Stimulated activated CD8-positive, alpha-beta memory T cell treated with anti-CD3 and anti-CD28 coated beads, Interleukin-4, amount 100 ng/mL, for 4 hours (primary cell): ENCODE data around the gene NHLRC2.

Experiments
- DNase-seq, 2 donors: peaks; one replicate each; pipeline ENCODE4 v3.0.0-alpha.2; 2020; ENCODE audit warnings: low read depth in 2 of 2, low spot score in 1 of 2

The NHLRC2 gene

DNA sequence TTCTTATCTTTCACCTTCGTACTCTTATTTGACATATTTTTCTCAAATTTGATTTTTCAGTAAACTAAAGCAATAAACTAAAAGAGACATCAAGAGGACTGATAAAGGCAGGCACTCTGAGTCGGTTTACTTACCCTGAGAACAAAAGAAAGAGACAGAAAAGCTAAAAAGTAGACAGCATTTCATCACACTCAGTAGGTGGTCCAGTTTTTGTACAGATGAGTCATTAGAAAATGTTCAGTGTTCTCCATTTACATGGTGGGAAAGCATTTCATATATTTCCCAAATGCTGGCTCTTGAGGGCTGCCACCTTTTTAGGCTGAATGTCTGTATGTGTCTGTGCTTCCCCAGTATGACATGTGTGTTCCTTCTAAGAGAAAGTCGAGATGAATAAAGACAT, 52.7 kb downstream of the NHLRC2 start:
- no peak for DNase-seq

DNA sequence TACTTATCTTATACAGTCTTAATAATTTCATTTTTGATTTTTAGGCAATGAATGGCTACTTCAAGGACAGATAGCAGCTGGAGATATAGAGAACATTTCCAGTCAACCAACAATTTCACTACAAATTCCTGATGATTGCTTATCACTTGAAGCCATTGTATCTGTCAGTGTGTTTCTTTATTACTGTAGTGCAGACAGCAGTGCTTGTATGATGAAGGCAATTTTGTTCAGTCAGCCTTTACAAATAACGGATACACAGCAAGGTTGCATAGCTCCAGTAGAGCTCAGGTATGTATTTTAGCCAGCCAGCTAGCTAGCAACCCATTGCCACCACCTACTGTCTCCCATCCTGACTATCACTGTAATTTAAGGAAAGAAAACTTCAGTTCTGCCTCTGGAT, 53.8 kb downstream of the NHLRC2 start:
- DNase-seq, result no peak

DNA sequence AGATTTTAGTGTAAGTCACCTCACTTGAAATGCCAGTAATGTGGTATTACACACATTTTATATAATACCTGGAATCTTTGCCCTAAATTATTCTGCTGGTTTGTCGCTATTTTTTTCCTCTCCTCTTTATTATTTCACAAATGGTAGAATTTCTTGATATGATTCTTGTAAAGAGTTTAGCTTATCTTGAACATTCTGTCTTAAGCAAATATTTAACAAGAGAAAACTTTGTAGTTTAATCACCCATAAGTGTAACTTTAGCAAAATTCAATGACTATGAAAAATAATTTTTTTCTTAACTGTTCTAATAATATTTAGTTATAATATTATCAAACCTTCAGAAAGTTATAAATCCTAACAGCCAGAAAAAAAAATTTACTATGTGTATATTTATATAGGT, 56.7 kb downstream of the NHLRC2 start:
- no peak for DNase-seq

DNA sequence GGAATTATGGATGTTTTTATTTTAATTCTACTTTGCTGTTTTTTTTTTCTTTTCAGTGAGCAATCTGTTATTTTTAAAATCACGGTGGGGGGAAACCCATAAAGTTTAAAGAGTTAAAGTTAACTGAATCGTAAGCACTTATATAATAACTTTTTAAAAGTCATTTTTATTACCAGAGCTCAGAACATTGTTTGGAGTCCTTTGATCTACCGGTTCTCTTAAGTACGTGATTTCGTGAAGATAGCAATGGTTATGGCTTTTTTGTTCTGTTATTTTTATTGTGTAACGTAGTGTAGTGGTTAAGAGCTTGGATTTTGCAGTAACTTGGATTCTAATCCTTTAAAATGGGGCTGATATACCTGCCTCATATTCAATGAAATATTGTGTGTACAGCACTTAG, 57.4 kb downstream of the NHLRC2 start:
- no peak for DNase-seq

DNA sequence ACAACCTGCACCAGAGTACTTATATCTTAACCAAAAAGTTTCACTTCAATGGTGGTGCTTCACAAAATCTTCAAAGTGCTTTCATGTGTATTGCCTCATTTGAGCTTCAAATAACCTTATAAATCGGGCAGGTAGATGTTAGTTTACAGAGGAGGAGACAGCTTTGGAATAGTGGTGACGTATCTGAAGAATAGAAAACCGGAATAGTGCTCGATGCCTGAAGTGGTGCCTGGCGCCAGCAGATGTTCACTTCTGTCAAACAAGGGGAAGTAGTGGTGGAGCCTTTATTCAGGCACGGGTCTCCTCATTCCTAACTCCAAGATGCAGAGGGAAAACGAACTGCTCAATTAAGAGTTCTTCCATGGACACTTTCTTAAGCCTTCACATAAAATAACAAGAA, 58.1 kb downstream of the NHLRC2 start:
- DNase-seq, result no peak

DNA sequence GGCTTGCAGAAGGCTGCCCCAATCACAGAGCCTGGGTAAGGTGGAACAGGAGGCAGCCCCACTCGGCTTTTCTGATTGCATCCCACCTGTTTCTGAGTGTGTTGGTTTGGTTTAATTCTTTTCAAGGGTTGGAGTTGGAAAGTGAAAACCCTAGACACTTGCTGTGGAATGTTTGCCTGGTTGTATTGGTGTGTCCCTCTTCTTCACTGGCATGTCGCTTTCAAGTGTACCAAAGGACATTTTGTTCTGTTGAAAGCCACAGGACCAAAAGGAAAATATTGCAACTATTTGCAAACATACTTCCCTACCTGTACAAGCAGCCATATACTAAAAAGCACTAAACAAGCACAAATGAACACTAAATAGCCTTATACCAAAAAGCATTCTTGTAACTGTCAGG, 60.5 kb downstream of the NHLRC2 start:
- no peak for DNase-seq

DNA sequence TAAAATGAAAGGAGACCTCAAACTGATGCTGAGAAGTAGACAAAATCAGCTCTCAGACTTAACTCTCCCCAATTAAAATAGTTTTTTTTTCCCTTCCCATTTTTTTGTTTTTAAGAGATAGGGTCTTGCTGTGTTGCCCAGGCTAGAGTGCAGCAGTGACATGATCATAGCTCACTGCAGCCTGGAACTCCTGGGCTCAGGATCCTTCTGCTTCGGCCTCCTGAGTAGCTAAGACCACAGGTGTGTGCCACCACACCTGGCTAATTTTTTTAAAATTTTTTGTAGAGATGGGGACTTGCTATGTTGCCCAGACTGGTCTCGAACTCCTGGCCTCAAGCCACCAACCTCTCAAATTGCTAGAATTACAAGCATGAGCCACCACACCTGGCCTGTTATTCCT, 61.1 kb downstream of the NHLRC2 start:
- DNase-seq, result no peak

DNA sequence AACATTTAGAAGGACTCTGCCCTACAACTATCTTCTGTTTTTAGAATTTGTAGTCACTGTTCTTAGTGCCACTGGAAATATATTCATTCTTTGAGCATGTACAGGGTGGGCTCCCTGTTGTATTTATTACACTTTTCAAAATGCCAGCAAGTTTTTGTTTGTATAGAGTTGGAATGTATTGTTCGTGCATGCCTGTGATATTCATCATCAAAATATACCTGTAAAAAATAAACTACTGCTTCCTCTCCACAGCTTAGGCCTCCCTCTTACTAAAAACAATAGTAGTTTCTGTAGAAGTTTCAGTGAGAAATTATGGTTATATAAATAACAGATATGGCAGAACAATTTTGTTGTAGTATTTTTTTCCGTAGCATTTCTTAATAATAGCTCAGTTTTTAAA, 61.6 kb downstream of the NHLRC2 start:
- no peak for DNase-seq

DNA sequence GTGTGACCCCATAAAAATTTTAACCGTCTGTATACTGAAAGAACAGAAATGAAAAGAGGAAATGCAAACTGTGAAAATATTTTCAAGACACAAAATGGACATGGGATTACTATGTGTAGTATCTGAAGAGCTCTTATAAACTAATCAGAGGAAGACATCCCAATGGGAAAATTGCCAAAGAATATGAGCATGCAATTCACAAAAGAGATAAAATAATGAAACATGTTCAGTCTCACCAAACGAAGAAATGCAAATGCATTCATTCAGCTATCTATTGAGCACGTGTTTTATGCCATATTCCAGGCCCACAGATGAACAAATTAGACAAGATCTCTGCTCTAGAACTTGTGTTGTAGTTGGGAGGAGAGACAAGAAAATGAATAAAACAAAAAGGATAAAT, 63.2 kb downstream of the NHLRC2 start:
- DNase-seq, result no peak

DNA sequence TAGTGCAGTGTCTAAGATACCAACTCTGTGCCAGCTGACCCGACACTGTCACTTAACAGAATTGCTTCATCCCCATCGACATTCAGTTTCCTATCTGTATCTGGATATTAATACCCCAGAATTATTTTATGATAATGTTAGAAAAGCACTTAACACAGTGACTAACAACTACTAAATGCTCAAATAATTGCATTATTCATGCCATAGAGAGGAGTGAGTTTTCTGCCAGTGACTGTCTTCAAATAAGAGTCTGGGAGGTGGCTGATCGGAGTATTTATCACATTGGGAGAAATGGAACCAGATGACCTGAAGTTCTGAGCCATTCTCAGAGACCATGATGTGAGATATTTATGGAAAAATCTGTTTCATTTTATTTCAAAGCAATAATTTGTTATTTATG, 65.7 kb downstream of the NHLRC2 start:
- no peak for DNase-seq

DNA sequence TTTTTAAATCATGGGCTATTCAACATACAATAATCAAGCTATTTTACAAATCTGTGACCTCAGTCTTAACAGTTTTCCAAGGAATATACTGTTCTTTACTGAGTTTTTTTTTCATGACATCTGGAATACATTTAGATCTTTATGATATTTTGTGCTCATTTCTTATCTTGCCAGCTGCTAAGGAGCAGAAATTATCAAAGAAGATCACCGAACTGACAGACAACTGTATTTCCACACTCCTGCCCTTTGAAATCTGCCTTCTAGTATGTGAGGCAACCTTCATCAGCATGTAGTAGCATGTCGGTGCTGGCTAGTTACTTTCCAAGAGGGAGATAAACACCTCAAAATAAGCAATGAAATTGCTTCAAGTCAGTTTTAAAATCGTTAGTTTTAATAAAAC, 66.4 kb downstream of the NHLRC2 start:
- no peak for DNase-seq

DNA sequence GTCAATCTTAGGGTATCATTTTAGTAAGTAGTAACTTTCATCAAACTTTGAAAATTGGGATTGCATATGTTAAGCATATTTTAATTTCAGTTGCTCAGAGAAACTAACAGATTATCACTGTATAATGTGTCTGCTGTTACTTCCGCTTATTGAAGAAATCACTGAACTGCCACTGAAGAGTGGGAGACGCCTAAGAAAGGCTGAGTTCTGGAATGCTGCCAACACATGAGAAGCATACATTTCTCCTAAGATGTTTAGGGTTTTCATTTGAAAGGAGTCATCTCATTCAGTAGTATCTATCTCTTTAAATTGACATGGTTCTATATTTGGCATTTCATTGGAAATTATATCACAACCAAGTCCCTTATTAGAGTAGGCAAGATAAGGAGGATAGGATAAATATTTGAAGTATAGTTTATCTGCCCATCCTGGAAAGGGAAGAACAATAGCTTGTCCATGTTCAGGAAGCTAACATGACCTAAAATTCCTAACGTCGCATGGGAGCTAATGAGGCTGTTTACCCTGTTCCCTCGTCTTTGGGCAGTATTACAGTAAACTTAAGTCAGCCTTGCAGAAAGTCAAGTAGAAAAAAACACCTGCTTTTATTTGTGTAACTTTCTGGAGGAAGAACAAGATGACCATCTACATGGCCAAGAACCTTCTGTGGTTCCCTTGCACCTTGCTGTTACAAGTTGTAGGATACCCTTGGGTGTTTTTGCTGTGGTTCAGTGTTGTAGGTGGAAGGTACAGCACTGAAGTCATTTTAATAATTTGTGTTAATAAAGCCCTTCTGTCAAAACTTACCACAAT, 67.3 kb downstream of the NHLRC2 start:
- no peak for DNase-seq

DNA sequence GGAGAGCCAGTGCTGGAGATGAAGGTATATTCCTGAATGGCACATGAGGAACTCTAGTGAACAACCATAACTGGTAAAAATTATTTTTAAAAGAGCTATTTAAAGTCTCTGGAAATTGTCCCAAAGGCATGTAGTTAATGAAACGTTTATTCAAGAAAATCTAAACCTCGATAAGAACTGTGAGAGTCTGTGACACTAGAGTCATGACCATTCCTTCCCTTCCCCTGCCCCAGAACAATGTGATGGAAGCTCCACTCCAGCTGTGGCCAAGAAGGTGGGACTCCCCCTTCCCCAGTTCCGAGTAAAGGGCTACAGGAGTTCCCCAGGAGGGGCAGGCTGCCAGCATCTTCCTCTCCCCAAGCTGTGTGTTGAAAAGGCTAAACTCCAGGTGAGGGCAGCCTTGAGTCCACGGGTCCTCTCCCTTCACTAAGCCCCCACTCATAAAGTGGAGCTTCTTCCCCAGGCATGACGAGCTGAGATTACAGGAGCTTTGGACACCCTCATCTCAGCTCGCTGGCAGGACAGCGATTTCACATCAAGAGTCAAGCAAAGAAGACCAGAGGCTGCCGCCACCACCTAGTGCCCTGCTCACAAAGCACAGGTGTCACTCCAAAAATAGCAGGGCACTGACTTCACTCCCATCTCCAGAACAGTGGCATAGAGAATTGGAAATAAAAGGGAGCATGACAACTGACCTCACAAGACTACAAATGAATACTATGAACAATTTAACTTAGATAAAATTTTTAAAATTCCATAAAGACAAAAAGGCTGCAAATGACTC, 68.5 kb downstream of the NHLRC2 start:
- no peak for DNase-seq

DNA sequence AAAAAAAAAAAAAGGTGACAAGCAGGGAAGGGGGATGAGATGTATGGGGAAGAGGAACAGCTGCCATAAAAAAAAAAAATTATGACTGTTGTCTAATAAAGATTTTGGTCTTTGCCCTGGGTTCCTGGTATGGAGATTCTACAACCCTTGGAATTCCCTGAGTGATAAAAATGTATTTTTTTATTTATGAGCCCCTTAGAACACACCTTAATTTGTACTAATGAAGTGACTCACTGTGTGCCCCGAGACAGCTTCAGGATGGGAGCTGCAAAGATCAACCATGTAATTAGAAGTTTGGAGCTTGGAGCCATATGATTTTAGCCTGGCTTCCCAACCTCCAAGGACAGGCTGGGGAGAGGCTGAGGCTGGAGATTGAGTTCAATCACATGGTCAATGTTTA, 69.7 kb downstream of the NHLRC2 start:
- DNase-seq, result no peak

DNA sequence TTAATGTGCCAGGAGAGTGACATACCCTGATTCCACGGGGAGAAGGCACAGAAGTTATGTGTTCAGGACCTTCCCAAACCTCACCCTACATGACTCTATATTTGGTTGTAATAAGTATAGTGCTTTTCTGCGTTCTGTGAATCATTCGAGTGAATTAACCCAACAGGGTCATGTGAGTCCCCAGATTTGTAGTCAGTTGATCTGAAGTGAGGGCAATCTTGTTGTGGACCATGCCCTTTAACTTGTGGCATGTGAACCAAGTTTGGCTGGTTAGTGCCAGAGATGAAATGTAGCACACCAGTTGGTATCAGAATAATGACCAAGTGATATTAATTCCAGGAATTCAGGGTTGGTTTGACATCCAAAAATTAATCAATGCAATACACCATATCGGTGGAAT, 70.2 kb downstream of the NHLRC2 start:
- no peak for DNase-seq

DNA sequence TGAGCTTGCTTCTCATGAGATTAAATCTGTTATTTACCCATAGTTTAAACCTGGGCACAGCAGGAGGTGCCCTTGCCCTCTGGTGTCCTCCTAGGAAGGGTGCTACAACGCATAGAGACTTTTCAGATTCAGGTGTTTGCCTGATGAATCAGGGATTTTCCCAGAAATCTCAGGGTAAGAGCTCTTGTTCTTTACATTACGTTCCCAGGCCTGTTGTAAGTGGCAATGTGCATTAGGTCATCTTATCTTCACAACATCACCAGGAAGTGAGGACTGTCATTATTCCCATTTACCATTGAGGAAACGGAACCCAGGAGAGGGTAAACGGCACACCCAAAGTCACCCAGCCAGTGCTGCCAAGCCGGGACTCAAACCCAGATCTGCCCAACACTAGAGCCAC, 73.0 kb downstream of the NHLRC2 start:
- DNase-seq, result no peak

DNA sequence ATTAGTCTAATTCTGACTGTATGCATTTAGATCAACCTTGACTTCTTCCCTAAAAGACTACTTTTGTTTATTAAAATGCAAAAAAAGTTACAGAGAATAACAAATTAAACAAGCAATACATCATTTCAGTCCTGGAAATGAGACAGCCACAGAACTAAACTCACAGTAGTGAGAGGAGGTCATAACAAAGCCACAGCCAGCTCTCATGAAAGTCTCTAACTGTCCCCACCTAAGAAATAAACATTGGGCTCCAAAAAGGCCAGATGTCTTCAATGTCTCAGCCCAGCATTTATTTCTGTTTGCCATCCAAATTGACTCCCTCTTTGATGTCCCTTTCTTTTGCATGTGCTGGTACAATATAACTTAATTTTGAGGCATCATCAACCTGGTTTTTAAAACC, 74.4 kb downstream of the NHLRC2 start:
- DNase-seq, result no peak

DNA sequence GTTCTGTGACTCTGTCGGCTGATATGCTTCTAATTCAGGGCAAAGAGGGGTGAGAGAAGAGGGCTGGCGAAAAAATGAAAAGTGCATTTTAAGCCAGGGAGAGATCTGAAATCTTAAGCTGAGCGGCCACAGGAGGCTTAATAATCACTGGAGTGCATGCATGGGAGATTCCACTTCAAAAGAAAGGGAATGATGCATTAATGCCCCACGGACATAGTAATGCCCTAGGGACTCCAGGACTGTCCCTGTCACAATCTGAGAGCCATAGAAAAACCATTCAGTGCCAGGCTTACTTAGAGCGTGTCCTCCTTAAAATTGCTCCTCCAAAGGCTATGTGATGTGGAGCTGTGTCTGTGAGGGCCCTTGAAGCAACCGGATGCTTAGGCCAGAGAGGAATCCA, 75.1 kb downstream of the NHLRC2 start:
- DNase-seq, result no peak

DNA sequence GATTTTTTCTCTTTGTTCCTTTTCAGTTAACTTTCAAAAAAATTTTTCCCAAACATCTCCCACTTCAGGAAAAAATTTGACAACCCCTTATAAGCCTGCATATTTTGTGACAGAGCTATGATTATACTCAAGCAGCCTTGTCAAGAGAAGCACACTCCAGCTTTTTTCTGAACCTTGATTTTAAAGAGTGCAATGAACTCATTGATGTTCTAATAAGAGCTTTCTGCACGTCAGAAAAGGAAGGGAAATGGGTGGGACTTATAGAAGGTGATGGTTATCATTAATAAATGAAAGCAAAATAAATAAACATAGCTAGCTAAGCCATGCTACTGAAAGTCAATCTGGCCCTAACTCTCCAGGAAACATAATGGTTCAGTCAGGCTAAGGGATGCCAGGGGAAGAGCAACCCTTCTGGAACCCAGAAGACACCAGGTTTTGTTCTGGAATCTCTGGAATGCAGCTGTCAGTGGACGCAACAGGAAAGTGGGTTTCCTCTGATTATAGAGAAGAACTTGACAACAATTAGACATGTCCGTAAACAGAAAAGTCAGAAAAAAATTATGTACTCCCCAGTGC, 76.1 kb downstream of the NHLRC2 start:
- DNase-seq, result no peak

DNA sequence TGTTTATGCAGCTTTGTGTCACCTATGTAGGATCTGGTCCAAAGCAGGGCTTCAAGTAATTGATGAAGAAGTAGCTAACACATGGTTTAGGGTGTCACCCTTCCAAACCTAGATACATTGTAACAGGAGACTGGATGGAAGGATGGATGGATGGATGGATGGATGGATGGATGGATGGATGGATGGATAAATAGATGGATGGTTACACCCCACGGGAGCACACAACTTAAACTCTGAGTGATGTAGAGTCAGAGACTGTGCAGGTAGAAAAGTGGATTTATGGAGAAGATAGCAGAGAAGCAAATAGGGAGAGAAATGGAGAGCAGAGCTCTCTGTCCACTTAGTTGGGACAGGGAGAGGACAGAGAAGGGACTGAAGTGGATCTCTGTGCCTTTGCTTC, 78.4 kb downstream of the NHLRC2 start:
- no peak for DNase-seq

DNA sequence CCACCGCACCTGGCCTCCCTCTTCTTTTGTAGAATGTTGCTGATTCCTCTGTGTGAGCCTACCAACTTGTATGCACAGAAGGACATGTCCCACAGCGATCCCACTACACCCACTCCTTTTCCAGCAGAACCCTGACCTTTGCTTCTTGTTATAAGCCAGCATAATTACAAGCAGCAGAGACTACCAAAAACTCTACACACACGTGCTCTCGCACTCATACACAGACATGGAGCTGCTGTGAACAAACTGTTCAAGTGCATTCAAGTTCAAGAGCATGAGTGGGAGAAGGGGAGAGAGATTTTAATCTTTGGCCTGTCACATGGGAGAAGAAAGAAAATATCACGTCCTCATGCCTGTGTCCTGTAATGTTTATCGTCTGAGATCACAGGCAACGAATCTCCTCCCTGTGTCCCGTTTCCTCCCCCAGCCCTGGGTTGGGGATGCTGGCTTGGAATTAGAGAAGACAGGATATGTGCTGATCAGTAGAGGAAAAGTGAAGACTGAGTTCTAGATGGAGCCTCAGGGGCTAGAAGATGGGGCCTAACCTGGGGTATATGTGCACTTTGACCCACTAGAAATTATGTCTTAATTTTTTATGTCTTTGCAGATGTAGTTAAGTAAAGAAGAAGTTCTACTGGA, 79.6 kb downstream of the NHLRC2 start:
- DNase-seq, result no peak

DNA sequence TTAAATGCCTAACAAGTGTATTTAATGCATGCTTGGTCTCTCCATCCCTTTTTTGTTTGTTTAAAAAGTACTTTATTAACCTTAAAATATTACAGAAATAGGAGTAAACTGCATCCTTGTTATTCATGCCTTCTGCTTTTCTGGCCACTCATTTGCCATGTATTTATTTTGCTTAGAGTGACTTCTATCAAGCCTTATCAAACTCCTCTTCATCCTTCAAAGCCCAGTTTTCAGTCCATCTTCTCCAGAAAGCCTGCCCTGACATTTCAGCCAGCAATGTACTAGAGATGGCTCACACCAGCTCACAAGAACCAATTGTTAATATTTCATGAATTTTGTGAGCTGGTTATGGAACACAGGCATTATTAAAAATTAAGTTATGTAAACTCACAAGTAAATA, 82.8 kb downstream of the NHLRC2 start:
- DNase-seq, result no peak
